ENCODE data around the gene SCGB1D4. TPM values are rescaled to one million over a fixed set of nuclear protein-coding genes. Genes with fewer than 3 reads are reported as not detected.
"Not testable (repeated sequence)": the region's sequence is repeated elsewhere in the genome, so short reads cannot be mapped to it uniquely, and the experiment has no call there.

Gene SCGB1D4
- total and polyA plus RNA-seq, 12 donors: not detected

GRCh38 chr11:62340269-62340901 is 41.5 kb upstream of the SCGB1D4 start:
- intact Hi-C loops (cut with DNase I): no loop called here
- Histone ChIP-seq H3K9me3 (replicated peaks in 1 of 3) (no peaks in the 10 kb centered on the region), H3K36me3 (replicated peaks in 1 of 2) (no peaks in the 10 kb centered on the region), H3K4me1 (replicated peaks in 1 of 2) (peaks cover 0 to 16% of the 10 kb centered on the region in 2 donors), H3K4me3 (no peak overlapping the region), H3K27ac (no peak overlapping the region), H3K27me3 (no peaks in the 10 kb centered on the region)
- 33 to 36% (median 35%) methylated on average over 6 of the region's 6 CpGs for WGBS, 4 donors
- DNase-seq: peak; percentile 42 to 81 (median 56)
- TF ChIP-seq, protein P1, sequence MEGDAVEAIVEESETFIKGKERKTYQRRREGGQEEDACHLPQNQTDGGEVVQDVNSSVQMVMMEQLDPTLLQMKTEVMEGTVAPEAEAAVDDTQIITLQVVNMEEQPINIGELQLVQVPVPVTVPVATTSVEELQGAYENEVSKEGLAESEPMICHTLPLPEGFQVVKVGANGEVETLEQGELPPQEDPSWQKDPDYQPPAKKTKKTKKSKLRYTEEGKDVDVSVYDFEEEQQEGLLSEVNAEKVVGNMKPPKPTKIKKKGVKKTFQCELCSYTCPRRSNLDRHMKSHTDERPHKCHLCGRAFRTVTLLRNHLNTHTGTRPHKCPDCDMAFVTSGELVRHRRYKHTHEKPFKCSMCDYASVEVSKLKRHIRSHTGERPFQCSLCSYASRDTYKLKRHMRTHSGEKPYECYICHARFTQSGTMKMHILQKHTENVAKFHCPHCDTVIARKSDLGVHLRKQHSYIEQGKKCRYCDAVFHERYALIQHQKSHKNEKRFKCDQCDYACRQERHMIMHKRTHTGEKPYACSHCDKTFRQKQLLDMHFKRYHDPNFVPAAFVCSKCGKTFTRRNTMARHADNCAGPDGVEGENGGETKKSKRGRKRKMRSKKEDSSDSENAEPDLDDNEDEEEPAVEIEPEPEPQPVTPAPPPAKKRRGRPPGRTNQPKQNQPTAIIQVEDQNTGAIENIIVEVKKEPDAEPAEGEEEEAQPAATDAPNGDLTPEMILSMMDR (IDR thresholded peaks at IDR 0.05): peak; percentile 49 to 68 (median 60)
- TF ChIP-seq POLR2A (IDR thresholded peaks at IDR 0.05): no peak

DNA sequence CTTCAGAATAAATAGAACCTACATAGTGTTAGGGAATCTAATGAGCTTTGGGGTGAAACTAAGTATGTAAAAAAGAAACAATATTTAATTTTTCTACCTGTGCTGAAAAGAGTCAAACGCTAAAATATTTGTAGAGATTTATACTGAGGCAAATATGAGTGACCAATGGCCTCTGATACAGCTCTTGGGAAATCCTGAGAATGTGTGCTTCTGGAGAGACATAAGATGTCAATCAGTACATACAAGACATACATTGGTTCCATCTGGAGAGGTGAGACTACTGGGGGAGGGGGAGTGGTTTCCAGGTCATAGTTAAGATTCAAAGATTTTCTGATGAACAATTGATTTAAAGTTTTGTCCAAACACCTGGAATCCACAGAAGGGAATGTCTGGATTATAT is 39.3 kb upstream of the SCGB1D4 start:
- TF ChIP-seq POLR2A (IDR thresholded peaks at IDR 0.05): no peak
- TF ChIP-seq, protein P1 (IDR thresholded peaks at IDR 0.05): no peak
- H3K36me3 ChIP-seq (replicated peaks in 1 of 2): no peaks in the 10 kb centered on the region
- 54 to 60% (median 56%) methylated on average over 1 of the region's 1 CpG for WGBS, 4 donors
- no peak for DNase-seq
- H3K4me3 ChIP-seq: peak overlapping the region in 1 of 4 donors; percentile 56
- no peaks in the 10 kb centered on the region for H3K27me3 ChIP-seq
- peaks cover 0 to 16% of the 10 kb centered on the region in 2 donors for H3K4me1 ChIP-seq (replicated peaks in 1 of 2)
- intact Hi-C loops (cut with DNase I): no loop called here
- no peaks in the 10 kb centered on the region for H3K9me3 ChIP-seq (replicated peaks in 1 of 3)
- H3K27ac ChIP-seq: no peak overlapping the region

GRCh38 chr11:62337303-62338181 is 38.7 kb upstream of the SCGB1D4 start, which contains the start of gene ASRGL1:
TSS of gene ASRGL1 (plus strand) at chr11:62337448. CDS start at chr11:62337978, 530 bp downstream.
- H3K9me3 ChIP-seq (replicated peaks in 1 of 3): no peaks in the 10 kb centered on the region
- peak within 1 kb of the TSS in 2 of 4 donors; percentile 38 to 56 for H3K4me3 ChIP-seq
- peaks cover 0 to 16% of the 10 kb centered on the region in 2 donors for H3K4me1 ChIP-seq (replicated peaks in 1 of 2)
- DNase-seq: peak; percentile 66 to 90 (median 78)
- H3K36me3 ChIP-seq (replicated peaks in 1 of 2): no peaks in the 10 kb centered on the region
- no peak for TF ChIP-seq POLR2A (IDR thresholded peaks at IDR 0.05)
- TF ChIP-seq, protein P1 (IDR thresholded peaks at IDR 0.05): no peak
- H3K27me3 ChIP-seq: no peaks in the 10 kb centered on the region
- intact Hi-C loops (cut with DNase I): no loop called here
- H3K27ac ChIP-seq: peak within 1 kb of the TSS in 3 of 5 donors; percentile 13 to 45 (median 20)
- WGBS, 4 donors: 1 to 2% (median 1%) methylated on average over 22 to 98 of the region's 98 CpGs

GRCh38 chr11:62336949-62337302 is 38.1 kb upstream of the SCGB1D4 start:
- H3K36me3 ChIP-seq (replicated peaks in 1 of 2); H3K27ac ChIP-seq; H3K27me3 ChIP-seq; intact Hi-C loops (cut with DNase I); DNase-seq; H3K9me3 ChIP-seq (replicated peaks in 1 of 3): not testable (repeated sequence)
- H3K4me3 ChIP-seq: peak overlapping the region in 2 of 4 donors; percentile 38 to 56
- 59 to 73% (median 63%) methylated on average over 15 to 19 of the region's 19 CpGs for WGBS, 4 donors
- H3K4me1 ChIP-seq (replicated peaks in 1 of 2): peaks cover 0 to 16% of the 10 kb centered on the region in 2 donors

Data from adrenal gland (tissue), 12 donors.